Osteocyte (in vitro differentiated cells): ENCODE data around the gene AATK. TPM values are rescaled to one million over a fixed set of nuclear protein-coding genes. Genes with fewer than 3 reads are reported as not detected.
A peak's percentile ranks its signal among the peaks of the same experiment; 100 is the strongest.

ENCODE experiments used
- DNase-seq: peaks from one replicate; pipeline ENCODE4 v3.0.0; 2021; ENCODE audit warnings: mixed read lengths; ENCODE audit not compliant: unreplicated experiment; ENCODE audit errors: extremely low spot score
- H3K27ac Mint-ChIP-seq: one replicate; pipeline ENCODE4 v1.8.0; 2021; ENCODE audit warnings: mild to moderate bottlenecking, mixed read lengths; ENCODE audit not compliant: unreplicated experiment
- H3K27me3 Mint-ChIP-seq: one replicate; pipeline ENCODE4 v1.8.0; 2021; ENCODE audit warnings: mixed read lengths; ENCODE audit not compliant: unreplicated experiment
- H3K36me3 Mint-ChIP-seq: one replicate; pipeline ENCODE4 v1.8.0; 2021; ENCODE audit warnings: mixed read lengths; ENCODE audit not compliant: unreplicated experiment
- H3K4me1 Mint-ChIP-seq: one replicate; pipeline ENCODE4 v1.8.0; 2021; ENCODE audit warnings: mixed read lengths; ENCODE audit not compliant: unreplicated experiment
- H3K4me3 Mint-ChIP-seq: one replicate; pipeline ENCODE4 v1.8.0; 2021; ENCODE audit warnings: mild to moderate bottlenecking, moderate library complexity, mixed read lengths; ENCODE audit not compliant: unreplicated experiment
- H3K9me3 Mint-ChIP-seq: one replicate; pipeline ENCODE4 v1.8.0; 2021; ENCODE audit warnings: mixed read lengths; ENCODE audit not compliant: unreplicated experiment
- total RNA-seq: library from RNA; stranded (reverse); gene quantifications from 2 replicates; pipeline ENCODE4 v1.2.1, GENCODE V29; 2021
- TF ChIP-seq, protein P1 (sequence below): fragments of 200-600 bp; sonication (generic); IDR thresholded peaks from 2 replicates; pipeline ENCODE4 v1.5.0; 2021; ENCODE audit warnings: antibody characterized with exemption, mild to moderate bottlenecking, moderate library complexity

The AATK gene
- total RNA-seq, 1 donor from 2014 or later: not detected

DNA sequence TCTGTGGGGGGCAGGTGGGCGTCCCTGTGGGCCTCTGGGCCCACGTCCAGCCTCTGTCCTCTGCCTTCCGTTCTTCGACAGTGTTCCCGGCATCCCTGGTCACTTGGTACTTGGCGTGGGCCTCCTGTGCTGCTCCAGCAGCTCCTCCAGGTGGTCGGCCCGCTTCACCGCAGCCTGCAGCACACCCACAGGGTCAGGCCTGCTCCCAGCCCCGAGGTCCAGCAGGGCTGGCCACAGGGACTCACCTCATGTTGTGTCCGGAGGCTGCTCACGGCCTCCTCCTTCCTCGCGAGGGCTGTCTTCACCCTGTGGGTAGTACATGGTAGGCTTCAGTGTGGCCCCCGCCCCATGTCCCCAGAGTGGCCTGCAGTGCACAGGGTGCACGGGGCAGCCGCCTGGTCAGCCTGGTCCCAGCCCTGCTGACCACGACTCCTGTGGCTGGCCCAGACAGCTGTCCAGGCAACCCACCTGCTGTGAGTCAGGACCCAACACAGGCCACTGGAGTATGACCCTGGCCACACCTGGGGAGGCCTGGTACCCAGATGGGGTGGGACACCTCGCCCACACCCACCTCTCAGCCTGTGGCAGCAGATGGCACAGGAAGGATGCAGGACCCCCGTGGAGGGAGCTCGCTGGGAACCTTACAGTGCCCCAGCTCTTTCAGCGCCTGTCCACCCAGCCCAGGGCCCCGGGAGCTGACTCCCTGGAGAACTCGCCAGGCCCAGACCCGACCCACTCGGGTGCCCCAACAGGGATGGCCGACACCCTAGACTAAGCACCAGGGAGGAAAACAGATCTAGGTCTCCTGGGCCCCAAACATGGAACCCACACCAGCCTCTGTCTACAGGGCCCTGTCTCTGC is 23.9 kb upstream of the AATK start:
- Mint-ChIP-seq H3K27me3 (no peaks in the 10 kb centered on the region), H3K4me1 (no peaks in the 10 kb centered on the region), H3K4me3 (no peak overlapping the region), H3K9me3 (no peaks in the 10 kb centered on the region), H3K36me3 (peaks cover 2% of the 10 kb centered on the region), H3K27ac (no peak overlapping the region)
- TF ChIP-seq, protein P1, sequence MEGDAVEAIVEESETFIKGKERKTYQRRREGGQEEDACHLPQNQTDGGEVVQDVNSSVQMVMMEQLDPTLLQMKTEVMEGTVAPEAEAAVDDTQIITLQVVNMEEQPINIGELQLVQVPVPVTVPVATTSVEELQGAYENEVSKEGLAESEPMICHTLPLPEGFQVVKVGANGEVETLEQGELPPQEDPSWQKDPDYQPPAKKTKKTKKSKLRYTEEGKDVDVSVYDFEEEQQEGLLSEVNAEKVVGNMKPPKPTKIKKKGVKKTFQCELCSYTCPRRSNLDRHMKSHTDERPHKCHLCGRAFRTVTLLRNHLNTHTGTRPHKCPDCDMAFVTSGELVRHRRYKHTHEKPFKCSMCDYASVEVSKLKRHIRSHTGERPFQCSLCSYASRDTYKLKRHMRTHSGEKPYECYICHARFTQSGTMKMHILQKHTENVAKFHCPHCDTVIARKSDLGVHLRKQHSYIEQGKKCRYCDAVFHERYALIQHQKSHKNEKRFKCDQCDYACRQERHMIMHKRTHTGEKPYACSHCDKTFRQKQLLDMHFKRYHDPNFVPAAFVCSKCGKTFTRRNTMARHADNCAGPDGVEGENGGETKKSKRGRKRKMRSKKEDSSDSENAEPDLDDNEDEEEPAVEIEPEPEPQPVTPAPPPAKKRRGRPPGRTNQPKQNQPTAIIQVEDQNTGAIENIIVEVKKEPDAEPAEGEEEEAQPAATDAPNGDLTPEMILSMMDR: peak; percentile 13
- no peak for DNase-seq

DNA sequence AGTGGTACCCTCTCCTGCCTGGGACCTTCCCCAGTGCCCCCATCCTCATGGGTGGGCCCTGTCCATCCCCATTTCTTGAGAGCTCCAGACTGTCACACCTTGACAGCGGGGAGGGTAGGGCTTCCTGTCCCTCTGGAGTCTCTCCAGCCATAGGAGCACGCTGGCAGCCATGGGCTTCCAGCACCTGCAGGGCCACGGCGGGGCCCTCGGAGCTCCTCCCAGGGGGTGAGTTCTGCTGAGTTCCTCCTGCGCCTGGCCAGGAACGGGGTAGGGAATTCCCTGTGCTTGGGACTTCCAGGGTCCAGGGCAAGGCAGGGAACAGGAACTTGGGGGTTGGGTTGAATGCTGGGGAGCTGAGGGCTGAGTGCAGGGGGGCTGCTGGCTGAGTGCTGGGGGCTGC is 23.0 kb upstream of the AATK start:
- Mint-ChIP-seq H3K27ac (no peak overlapping the region), H3K27me3 (no peaks in the 10 kb centered on the region), H3K36me3 (peaks cover 2% of the 10 kb centered on the region), H3K4me3 (no peak overlapping the region), H3K9me3 (no peaks in the 10 kb centered on the region), H3K4me1 (no peaks in the 10 kb centered on the region)
- no peak for DNase-seq
- TF ChIP-seq, protein P1: no peak

DNA sequence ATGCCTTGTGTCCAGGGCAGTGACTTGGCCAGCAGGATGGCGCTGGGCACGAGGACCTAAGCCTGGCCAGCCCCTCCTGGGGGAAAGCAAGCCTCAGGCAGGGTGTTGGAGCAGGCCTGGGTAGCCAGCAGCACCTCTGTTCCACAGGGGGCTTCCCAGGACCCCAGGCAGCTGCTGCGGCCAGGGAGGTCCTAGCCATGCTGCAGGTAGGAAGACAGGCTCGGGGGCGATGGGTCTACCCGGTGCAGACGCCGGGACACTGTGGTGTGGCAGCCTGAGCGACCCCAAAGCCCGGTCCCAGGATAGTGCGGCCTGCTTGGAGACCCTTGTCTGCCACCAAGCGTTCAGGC is 22.4 kb upstream of the AATK start:
- no peak overlapping the region for H3K4me3 Mint-ChIP-seq
- peaks cover 2% of the 10 kb centered on the region for H3K36me3 Mint-ChIP-seq

DNA sequence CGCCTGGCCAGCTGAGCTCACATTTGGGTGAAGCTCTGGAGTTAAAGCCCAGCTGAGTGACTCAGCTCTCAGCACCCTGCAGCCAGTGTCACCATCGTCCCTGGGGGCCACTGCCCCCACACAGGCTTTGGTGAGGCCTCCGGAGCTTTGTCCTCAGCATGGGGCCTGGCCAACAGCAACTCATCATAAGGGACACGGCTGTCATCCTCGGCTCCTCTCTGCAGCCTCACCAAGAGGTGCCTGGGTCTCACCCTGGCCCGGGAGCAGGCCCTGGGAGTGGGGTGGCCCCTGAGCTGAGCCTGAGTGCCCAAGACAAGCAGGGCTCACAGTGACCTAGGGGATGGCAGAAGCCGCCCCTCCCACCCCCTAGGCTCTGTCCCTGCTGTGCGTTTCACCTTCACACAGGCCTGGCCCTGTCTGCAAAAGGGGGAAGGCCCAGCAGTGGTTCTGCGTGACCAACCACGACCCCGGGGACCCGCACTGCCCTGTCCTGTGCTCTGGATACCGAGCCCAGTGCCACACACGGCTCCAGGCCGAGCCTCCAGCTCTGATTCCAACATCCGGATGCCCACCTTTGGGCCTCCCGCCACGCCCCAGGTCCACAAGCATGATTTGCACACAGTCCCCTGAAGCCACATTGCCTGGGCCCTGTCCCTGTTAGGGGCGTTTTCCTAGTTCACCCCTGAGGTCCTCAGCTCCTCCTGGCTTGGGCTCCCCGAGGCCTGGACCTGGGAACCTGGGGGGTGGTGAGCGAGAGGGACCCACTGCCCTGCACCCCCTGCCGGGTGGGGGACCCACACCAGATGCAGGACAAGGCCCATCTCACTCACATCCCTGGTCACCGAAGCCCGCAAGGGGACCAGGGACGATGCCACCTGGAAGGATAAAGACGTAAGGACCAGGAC is 21.8 kb upstream of the AATK start:
- no peak for DNase-seq
- no peaks in the 10 kb centered on the region for H3K4me1 Mint-ChIP-seq
- H3K27me3 Mint-ChIP-seq: no peaks in the 10 kb centered on the region
- TF ChIP-seq, protein P1: no peak
- no peaks in the 10 kb centered on the region for H3K9me3 Mint-ChIP-seq
- H3K36me3 Mint-ChIP-seq: peaks cover 2% of the 10 kb centered on the region
- H3K27ac Mint-ChIP-seq: no peak overlapping the region
- no peak overlapping the region for H3K4me3 Mint-ChIP-seq

More for the DNA sequence above, 22.4 kb upstream of the AATK start:
- Mint-ChIP-seq H3K27me3 (no peaks in the 10 kb centered on the region), H3K4me1 (no peaks in the 10 kb centered on the region), H3K27ac (no peak overlapping the region), H3K9me3 (no peaks in the 10 kb centered on the region)
- TF ChIP-seq, protein P1: no peak
- DNase-seq: no peak

DNA sequence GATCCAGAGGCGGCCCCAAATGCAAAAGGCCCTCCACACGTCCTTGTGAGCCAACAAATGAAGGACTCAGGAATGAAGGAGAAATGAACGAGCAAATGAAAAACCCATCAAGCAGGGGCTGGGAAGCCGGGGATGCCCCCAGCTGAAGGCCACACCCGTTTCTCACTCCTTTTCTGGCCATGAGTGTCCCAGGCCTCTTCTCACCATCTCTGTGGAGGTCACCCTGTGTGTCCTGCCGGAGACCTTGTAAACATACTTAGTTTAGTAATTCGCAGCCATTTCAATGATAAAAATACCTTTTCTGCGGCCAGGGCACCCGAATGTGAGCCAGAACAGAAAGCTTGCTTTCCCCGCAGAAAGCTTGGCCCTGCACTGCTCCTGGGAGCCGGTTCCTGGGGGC is 21.1 kb upstream of the AATK start:
- H3K4me1 Mint-ChIP-seq: no peaks in the 10 kb centered on the region
- no peaks in the 10 kb centered on the region for H3K27me3 Mint-ChIP-seq
- TF ChIP-seq, protein P1: no peak
- peaks cover 2% of the 10 kb centered on the region for H3K36me3 Mint-ChIP-seq
- DNase-seq: no peak
- H3K4me3 Mint-ChIP-seq: no peak overlapping the region
- H3K27ac Mint-ChIP-seq: no peak overlapping the region
- no peaks in the 10 kb centered on the region for H3K9me3 Mint-ChIP-seq
